CD4-positive, alpha-beta T cell treated with Interferon gamma for 1 hour (primary cell): ENCODE results near the gene OSBPL5.
"Not testable (repeated sequence)": the region's sequence is repeated elsewhere in the genome, so short reads cannot be mapped to it uniquely, and the experiment has no call there.

Experiments
- DNase-seq: peaks from one replicate; pipeline ENCODE4 v3.0.0-alpha.2; 2020

OSBPL5 gene

GRCh38 chr11:3074912-3075589, 90.1 kb downstream of the OSBPL5 start:
- DNase-seq, result no peak

- DNase-seq, result no peak
These were observed 92.1 kb downstream of the OSBPL5 start for GRCh38 chr11:3073029-3073435.

- no peak for DNase-seq
These were observed 95.7 kb downstream of the OSBPL5 start for GRCh38 chr11:3069425-3069824.

GRCh38 chr11:3066308-3066707, 98.8 kb downstream of the OSBPL5 start:
- not testable (repeated sequence) for DNase-seq

GRCh38 chr11:3064709-3065108, 100.4 kb downstream of the OSBPL5 start:
- not testable (repeated sequence) for DNase-seq

- DNase-seq, result not testable (repeated sequence)
These were observed 101.2 kb downstream of the OSBPL5 start for GRCh38 chr11:3063876-3064275.

- not testable (repeated sequence) for DNase-seq
These were observed 101.7 kb downstream of the OSBPL5 start for GRCh38 chr11:3063432-3063831.

GRCh38 chr11:3060436-3061025, 104.6 kb downstream of the OSBPL5 start:
- DNase-seq, result no peak

- DNase-seq, result no peak
These were observed 106.1 kb downstream of the OSBPL5 start for GRCh38 chr11:3058753-3059664.

- peak; percentile 93 for DNase-seq
These were observed 107.8 kb downstream of the OSBPL5 start, which contains the start of gene CARS1 for GRCh38 chr11:3057069-3057963. TSS of gene CARS1 (minus strand) at chr11:3057423. CDS start at chr11:3057367, 56 bp downstream.

GRCh38 chr11:3056296-3057068, 108.6 kb downstream of the OSBPL5 start:
- no peak for DNase-seq

GRCh38 chr11:3055891-3056290, 109.2 kb downstream of the OSBPL5 start:
- no peak for DNase-seq

GRCh38 chr11:3052567-3052966, 112.5 kb downstream of the OSBPL5 start:
- DNase-seq, result no peak

- no peak for DNase-seq
These were observed 113.0 kb downstream of the OSBPL5 start for GRCh38 chr11:3052109-3052479.

GRCh38 chr11:3051196-3052108, 113.7 kb downstream of the OSBPL5 start:
- no peak for DNase-seq

GRCh38 chr11:3050386-3051195, 114.5 kb downstream of the OSBPL5 start:
- DNase-seq, result no peak

GRCh38 chr11:3049430-3050243, 115.5 kb downstream of the OSBPL5 start:
- DNase-seq, result peak; percentile 82

- DNase-seq, result no peak
These were observed 117.5 kb downstream of the OSBPL5 start for GRCh38 chr11:3047637-3048036.

- DNase-seq, result no peak
These were observed 118.5 kb downstream of the OSBPL5 start for GRCh38 chr11:3046641-3047040.
